ENCODE data around the gene NDUFB1. TPM values are rescaled to one million over a fixed set of nuclear protein-coding genes. Genes with fewer than 3 reads are reported as not detected.

Gene NDUFB1
- total and polyA plus RNA-seq, 7 donors, result 374 to 1,626 (median 652) TPM

DNA sequence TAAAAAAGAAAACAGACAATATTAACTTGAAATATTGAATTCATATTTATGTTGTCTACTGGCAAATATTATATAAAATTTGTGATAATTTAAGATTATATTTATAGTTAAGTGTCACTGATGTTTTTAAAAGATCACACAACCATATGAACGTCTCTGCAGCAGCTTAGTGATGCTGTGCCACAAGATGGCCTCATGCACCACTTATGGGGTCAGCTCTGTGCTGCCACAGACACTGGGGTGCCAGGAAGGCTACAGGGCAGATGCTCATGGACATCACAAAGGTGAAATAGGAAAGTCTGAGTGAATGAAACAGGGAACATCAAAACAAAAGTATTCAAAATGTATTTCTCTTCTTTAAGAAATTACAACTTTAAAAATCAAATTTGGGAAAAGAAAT, 28.2 kb downstream of the NDUFB1 start:
- H3K9me3 ChIP-seq, result no peaks in the 10 kb centered on the region
- no peak overlapping the region for H3K4me3 ChIP-seq
- H3K4me1 ChIP-seq, result peaks cover 0 to 2% (median 0%) of the 10 kb centered on the region in 4 donors
- no peak overlapping the region for H3K27ac ChIP-seq
- H3K36me3 ChIP-seq, result peaks cover 14 to 70% (median 16%) of the 10 kb centered on the region in 4 donors
- WGBS, 2 donors, result 39 to 54% methylated on average over 1 of the region's 1 CpG
- intact Hi-C loops (cut with DNase I), result no loop called here
- TF ChIP-seq POLR2A (IDR thresholded peaks at IDR 0.05) (no peak), EP300 (IDR thresholded peaks at IDR 0.05) (no peak), POLR2AphosphoS5 (IDR thresholded peaks at IDR 0.05) (no peak)
- TF ChIP-seq, protein P1, sequence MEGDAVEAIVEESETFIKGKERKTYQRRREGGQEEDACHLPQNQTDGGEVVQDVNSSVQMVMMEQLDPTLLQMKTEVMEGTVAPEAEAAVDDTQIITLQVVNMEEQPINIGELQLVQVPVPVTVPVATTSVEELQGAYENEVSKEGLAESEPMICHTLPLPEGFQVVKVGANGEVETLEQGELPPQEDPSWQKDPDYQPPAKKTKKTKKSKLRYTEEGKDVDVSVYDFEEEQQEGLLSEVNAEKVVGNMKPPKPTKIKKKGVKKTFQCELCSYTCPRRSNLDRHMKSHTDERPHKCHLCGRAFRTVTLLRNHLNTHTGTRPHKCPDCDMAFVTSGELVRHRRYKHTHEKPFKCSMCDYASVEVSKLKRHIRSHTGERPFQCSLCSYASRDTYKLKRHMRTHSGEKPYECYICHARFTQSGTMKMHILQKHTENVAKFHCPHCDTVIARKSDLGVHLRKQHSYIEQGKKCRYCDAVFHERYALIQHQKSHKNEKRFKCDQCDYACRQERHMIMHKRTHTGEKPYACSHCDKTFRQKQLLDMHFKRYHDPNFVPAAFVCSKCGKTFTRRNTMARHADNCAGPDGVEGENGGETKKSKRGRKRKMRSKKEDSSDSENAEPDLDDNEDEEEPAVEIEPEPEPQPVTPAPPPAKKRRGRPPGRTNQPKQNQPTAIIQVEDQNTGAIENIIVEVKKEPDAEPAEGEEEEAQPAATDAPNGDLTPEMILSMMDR (IDR thresholded peaks at IDR 0.05), result no peak
- no peak for DNase-seq
- no peaks in the 10 kb centered on the region for H3K27me3 ChIP-seq

DNA sequence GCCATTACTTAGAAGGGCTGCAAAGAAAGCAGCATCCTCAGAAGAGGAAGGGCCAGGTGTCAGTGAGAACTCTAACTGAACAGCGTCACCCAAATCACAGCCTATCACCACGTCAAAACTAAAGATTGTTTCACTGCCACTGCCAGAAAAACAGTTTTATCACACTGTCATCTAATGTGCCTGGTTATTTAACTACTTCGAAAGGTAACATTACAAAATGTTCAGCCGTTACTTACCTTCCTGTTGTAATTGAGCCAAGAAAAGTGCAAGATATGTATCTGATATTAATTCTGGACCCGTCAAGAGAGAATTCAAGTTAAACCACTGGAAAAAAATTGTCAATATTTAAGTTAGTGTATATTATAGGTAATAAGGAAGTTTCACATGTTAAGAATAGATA, 33.0 kb downstream of the NDUFB1 start:
- TF ChIP-seq POLR2A (IDR thresholded peaks at IDR 0.05) (no peak), POLR2AphosphoS5 (IDR thresholded peaks at IDR 0.05) (no peak), EP300 (IDR thresholded peaks at IDR 0.05) (no peak)
- TF ChIP-seq, protein P1 (IDR thresholded peaks at IDR 0.05), result no peak
- Histone ChIP-seq H3K4me1 (no peaks in the 10 kb centered on the region), H3K36me3 (peaks cover 13 to 89% (median 27%) of the 10 kb centered on the region in 4 donors), H3K4me3 (no peak overlapping the region), H3K9me3 (no peaks in the 10 kb centered on the region), H3K27ac (no peak overlapping the region), H3K27me3 (no peaks in the 10 kb centered on the region)
- no peak for DNase-seq
- WGBS, 2 donors, result 28 to 76% methylated on average over 5 of the region's 5 CpGs
- intact Hi-C loops (cut with DNase I), result no loop called here

DNA sequence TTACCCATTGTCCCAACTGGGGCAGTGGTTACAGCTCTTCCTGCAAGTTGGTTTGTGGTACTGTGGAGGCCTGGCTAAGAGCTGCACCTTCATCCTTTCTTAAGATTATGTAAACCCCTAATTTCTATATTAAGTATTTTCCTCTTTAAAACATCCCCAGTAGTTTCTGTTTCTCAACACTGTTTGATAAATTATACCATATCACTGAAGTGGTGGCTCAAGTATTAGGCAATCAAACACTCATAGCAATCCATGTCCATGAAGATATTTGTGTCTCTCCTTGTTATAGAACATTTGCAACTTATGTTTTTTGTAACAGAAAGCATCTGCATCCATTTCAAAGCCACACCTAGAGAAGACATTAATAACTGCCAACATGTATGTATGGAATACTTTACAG, 47.0 kb downstream of the NDUFB1 start:
- intact Hi-C loops (cut with DNase I), result no loop called here

More for the DNA sequence above, 47.0 kb downstream of the NDUFB1 start:
- Histone ChIP-seq H3K36me3 (peaks cover 5 to 81% (median 19%) of the 10 kb centered on the region in 4 donors), H3K27ac (no peak overlapping the region), H3K27me3 (no peaks in the 10 kb centered on the region), H3K4me1 (no peaks in the 10 kb centered on the region), H3K9me3 (no peaks in the 10 kb centered on the region), H3K4me3 (no peak overlapping the region)
- TF ChIP-seq POLR2AphosphoS5 (IDR thresholded peaks at IDR 0.05) (no peak), POLR2A (IDR thresholded peaks at IDR 0.05) (no peak), EP300 (IDR thresholded peaks at IDR 0.05) (no peak)
- TF ChIP-seq, protein P1 (IDR thresholded peaks at IDR 0.05), result no peak
- DNase-seq, result no peak

Other genes starting within 250 kb of the NDUFB1 start
- gene FBLN5, start 174.0 kb downstream of the NDUFB1 start, total RNA-seq, result 100 to 1,000 TPM in 2 of 4 donors, 10 to 100 TPM in 2; 91.8 to 253 (median 103) TPM
- 10 to 100 TPM in 2 of 3 donors, 1 to 10 TPM in 1; 3.0 to 25.8 (median 19.5) TPM for gene FBLN5, start 174.0 kb downstream of the NDUFB1 start, polyA plus RNA-seq
- 10 to 100 TPM; 21.3 to 35.5 (median 32.4) TPM for gene TRIP11, start 81.6 kb downstream of the NDUFB1 start, total RNA-seq
- gene TRIP11, start 81.6 kb downstream of the NDUFB1 start, polyA plus RNA-seq, result 1 to 10 TPM; 2.3 to 7.2 (median 7.1) TPM
- 10 to 100 TPM; 30.4 to 48.5 (median 35.4) TPM for gene ATXN3, start 15.1 kb downstream of the NDUFB1 start, total RNA-seq
- 10 to 100 TPM in 2 of 3 donors, 1 to 10 TPM in 1; 9.0 to 13.9 (median 13.8) TPM for gene ATXN3, start 15.1 kb downstream of the NDUFB1 start, polyA plus RNA-seq
- 10 to 100 TPM; 22.4 to 41.8 (median 27.0) TPM for gene CPSF2, start 263 bp upstream of the NDUFB1 start, total RNA-seq
- 10 to 100 TPM in 2 of 3 donors, 1 to 10 TPM in 1; 6.0 to 16.1 (median 13.2) TPM for gene CPSF2, start 263 bp upstream of the NDUFB1 start, polyA plus RNA-seq
- 1 to 10 TPM in 2 of 4 donors, under 1 TPM in 2; 0.55 to 1.4 (median 1.0) TPM for gene SLC24A4, start 201.5 kb upstream of the NDUFB1 start, total RNA-seq
- under 1 TPM in 2 of 3 donors, not detected in 1; under 0.01 to 0.44 TPM for gene SLC24A4, start 201.5 kb upstream of the NDUFB1 start, polyA plus RNA-seq